A673 (cell line): ENCODE results near the gene ACOXL.

ENCODE experiments used
- EZH2 ChIP-seq: fragments of 200-600 bp; sonication (generic); IDR thresholded peaks from 2 replicates; pipeline ENCODE4 v1.6.1; 2017; ENCODE audit warnings: borderline replicate concordance, low read depth, mild to moderate bottlenecking, mixed read lengths, antibody characterized with exemption, low read length; ENCODE audit not compliant: poor library complexity, severe bottlenecking
- TF ChIP-seq, protein P1 (sequence below): fragments of 300-800, 200-600 bp; sonication (generic); conservative IDR thresholded peaks from 2 replicates; pipeline ENCODE4 v1.5.1; 2017; ENCODE audit warnings: low read depth, mild to moderate bottlenecking, antibody characterized with exemption, low read length, moderate library complexity, mixed read lengths

DNA sequence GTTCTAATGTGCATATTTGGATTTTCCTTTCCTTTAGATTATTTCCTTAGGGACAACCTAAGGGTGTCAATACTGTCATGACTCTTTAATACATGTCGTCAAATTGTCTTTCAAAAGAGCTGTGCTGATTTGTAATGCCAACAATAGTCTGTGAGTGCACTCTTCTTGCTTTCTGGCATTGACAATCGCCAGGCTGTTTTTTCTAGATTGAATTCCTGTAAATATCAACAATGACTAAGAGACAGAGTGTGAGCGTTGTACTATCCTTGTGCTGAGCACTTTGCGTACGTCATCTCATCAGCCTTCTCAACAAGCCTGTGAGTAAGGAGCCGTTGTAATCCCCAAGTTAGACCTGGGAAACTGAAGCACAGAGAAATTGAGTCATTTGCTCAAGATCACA, 96.0 kb downstream of the ACOXL start:
- TF ChIP-seq, protein P1, sequence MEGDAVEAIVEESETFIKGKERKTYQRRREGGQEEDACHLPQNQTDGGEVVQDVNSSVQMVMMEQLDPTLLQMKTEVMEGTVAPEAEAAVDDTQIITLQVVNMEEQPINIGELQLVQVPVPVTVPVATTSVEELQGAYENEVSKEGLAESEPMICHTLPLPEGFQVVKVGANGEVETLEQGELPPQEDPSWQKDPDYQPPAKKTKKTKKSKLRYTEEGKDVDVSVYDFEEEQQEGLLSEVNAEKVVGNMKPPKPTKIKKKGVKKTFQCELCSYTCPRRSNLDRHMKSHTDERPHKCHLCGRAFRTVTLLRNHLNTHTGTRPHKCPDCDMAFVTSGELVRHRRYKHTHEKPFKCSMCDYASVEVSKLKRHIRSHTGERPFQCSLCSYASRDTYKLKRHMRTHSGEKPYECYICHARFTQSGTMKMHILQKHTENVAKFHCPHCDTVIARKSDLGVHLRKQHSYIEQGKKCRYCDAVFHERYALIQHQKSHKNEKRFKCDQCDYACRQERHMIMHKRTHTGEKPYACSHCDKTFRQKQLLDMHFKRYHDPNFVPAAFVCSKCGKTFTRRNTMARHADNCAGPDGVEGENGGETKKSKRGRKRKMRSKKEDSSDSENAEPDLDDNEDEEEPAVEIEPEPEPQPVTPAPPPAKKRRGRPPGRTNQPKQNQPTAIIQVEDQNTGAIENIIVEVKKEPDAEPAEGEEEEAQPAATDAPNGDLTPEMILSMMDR, result no peak
- no peak for TF ChIP-seq EZH2
